Temporal lobe (tissue), 2 donors: ENCODE results near the gene LURAP1L. TPM values are rescaled to one million over a fixed set of nuclear protein-coding genes. Genes with fewer than 3 reads are reported as not detected.

Experiments
- small RNA-seq: library from RNA; depleted of rRNA; stranded (forward); fragments of <200 nt; gene quantifications from one replicate; pipeline ENCODE3, GENCODE V24; 2014; ENCODE audit warnings: low replicate concordance
- total RNA-seq: library from RNA; depleted of rRNA; stranded (reverse); fragments of >200 nt; gene quantifications from one replicate; pipeline ENCODE4 v1.2.3, GENCODE V29; 2014

LURAP1L gene
- total RNA-seq, 1 donor from 2014 or later: 0.98 TPM

Small RNA genes within 50 kb of the gene (small RNA-seq; reads per million reads assigned to genes)
- gene RN7SL849P: not detected

Other genes with a start within 250 kb of the LURAP1L start
- gene TYRP1, start 81.6 kb upstream of the LURAP1L start, total RNA-seq: 0.49 TPM